H1 (cell line): ENCODE measurements around the gene CLEC16A.

Source experiments
- CTCF ChIP-seq, 3 experiments: IDR thresholded peaks; 1 replicate in 2 of 3; 2 replicates in 1 of 3; pipeline versions ENCODE4 v1.5.1 to v1.6.1; 2011; ENCODE audit warnings: low read length in 3 of 3, mild to moderate bottlenecking in 3 of 3, inconsistent platforms in 2 of 3, low read depth in 1 of 3, moderate library complexity in 1 of 3; ENCODE audit not compliant: insufficient read depth in 1 of 3; ENCODE audit errors: control extremely low read depth in 1 of 3
- EZH2 ChIP-seq: fragments of 200-600 bp; sonication (generic); IDR thresholded peaks from 2 replicates; pipeline ENCODE4 v1.7.1; 2012; ENCODE audit warnings: low read depth, mild to moderate bottlenecking, moderate library complexity, low read length, inconsistent platforms; ENCODE audit not compliant: severe bottlenecking
- TF ChIP-seq, protein P1 (sequence below): IDR thresholded peaks from 2 replicates; pipeline ENCODE4 v1.6.1; 2011; ENCODE audit warnings: low read depth, mild to moderate bottlenecking, low read length; ENCODE audit not compliant: insufficient read depth

DNA sequence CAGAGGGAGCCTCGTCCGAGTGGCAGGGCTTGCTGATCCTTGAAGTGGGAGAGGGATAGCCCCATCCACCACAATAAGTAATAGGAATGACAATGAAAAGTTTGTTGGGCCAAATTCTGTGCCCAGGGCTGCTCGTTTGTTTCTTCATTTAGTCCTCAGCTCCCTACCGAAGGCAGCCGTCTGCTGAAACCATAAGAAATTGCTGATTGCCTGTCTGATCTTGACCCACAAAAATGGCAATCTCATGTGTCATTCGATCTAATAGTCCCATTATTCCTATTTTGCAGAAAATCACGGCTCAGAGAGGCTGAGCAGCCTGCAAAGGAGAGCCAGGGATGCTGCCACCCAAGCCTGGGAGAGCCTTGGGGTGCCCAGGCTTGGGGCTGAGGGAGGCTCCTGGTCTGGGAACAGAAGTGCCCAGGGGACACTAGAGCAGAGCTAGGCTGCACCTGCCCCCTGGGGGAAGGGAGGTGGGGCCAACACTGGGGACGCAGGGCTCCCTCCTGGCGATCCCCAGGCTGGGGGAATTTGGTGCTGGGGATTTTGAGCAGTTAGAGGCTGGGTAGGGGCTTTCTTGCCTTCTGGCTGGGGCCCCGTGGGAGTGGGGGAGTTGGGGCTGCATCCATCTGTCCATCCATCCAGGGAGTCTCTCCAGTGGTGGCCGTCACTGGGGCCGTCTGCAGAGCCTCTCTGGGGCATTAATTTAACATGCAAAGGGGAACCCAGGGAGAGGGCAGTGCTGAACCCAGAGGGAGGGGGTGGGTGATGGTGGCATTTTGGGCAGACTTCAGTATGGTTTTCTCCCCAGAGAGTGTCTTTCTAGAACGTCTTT, 258.1 kb downstream of the CLEC16A start:
- TF ChIP-seq EZH2 (no peak), CTCF (IDR thresholded peaks at IDR 0.05; ENCODE audit: control extremely low read depth in 1 of 3, insufficient read depth in 1 of 3, low read depth in 1 of 3, low read length in 3 of 3) (no peak)
- TF ChIP-seq, protein P1, sequence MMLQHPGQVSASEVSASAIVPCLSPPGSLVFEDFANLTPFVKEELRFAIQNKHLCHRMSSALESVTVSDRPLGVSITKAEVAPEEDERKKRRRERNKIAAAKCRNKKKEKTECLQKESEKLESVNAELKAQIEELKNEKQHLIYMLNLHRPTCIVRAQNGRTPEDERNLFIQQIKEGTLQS: no peak
